SU-DHL-6 (cell line): ENCODE data around the gene RAB6D.
"Not testable (repeated sequence)": the region's sequence is repeated elsewhere in the genome, so short reads cannot be mapped to it uniquely, and the experiment has no call there.

Experiments
- EZH2phosphoT487 ChIP-seq: fragments of 200-600 bp; sonication (generic), shearing (Covaris generic); conservative IDR thresholded peaks from 2 replicates; pipeline ENCODE4 v1.6.1; 2018; ENCODE audit warnings: mild to moderate bottlenecking, antibody characterized with exemption, low read length, moderate library complexity, mixed read lengths
- TF ChIP-seq, protein P1 (sequence below): fragments of 200-600 bp; sonication (generic); IDR thresholded peaks from one replicate; pipeline ENCODE4 v1.5.1; 2017; ENCODE audit warnings: antibody characterized with exemption, mild to moderate bottlenecking, low read length, moderate library complexity; ENCODE audit not compliant: insufficient read depth, poor library complexity, severe bottlenecking

DNA sequence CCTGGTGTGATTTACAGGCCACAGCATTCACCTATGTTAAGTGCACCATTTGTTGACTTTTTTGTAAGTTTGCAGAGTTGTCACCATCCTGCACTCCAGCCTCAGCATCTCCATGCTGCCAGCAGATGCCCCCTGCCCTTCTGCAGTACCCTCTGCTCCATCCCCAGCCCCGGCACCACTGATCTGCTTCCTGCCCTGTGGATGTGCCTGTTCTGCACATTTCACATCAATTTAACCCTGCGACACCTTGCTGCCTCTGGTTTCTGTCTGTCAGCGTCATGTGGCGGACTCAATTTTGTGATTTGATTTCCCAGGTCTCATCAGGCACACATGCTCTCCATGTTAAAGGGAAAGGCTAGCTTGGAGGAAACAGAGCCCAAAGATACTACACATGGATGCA is 36.5 kb upstream of the RAB6D start:
- TF ChIP-seq EZH2phosphoT487 = not testable (repeated sequence)
- TF ChIP-seq, protein P1, sequence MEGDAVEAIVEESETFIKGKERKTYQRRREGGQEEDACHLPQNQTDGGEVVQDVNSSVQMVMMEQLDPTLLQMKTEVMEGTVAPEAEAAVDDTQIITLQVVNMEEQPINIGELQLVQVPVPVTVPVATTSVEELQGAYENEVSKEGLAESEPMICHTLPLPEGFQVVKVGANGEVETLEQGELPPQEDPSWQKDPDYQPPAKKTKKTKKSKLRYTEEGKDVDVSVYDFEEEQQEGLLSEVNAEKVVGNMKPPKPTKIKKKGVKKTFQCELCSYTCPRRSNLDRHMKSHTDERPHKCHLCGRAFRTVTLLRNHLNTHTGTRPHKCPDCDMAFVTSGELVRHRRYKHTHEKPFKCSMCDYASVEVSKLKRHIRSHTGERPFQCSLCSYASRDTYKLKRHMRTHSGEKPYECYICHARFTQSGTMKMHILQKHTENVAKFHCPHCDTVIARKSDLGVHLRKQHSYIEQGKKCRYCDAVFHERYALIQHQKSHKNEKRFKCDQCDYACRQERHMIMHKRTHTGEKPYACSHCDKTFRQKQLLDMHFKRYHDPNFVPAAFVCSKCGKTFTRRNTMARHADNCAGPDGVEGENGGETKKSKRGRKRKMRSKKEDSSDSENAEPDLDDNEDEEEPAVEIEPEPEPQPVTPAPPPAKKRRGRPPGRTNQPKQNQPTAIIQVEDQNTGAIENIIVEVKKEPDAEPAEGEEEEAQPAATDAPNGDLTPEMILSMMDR = not testable (repeated sequence)
